Uterus (tissue), 4 donors: ENCODE data around the gene FIBCD1. TPM values are rescaled to one million over a fixed set of nuclear protein-coding genes. Genes with fewer than 3 reads are reported as not detected.

Experiments used
- DNase-seq, 2 donors: peaks; one replicate each; pipeline ENCODE4 v3.0.0-alpha.2; 2019 to 2020
- H3K27ac ChIP-seq, 2 donors: fragments of 200-600 bp; sonication (generic); 1 replicate in 1 of 2; 2 replicates in 1 of 2; pipeline ENCODE4 v1.5.1; 2016 to 2018
- H3K27me3 ChIP-seq, 2 donors: fragments of 200-600 bp; sonication (generic); one replicate each; pipeline ENCODE4 v1.5.1; 2018 to 2019; ENCODE audit warnings: control low read depth in 1 of 2
- H3K36me3 ChIP-seq, 2 donors: fragments of 200-600 bp; sonication (generic); one replicate each; pipeline ENCODE4 v1.5.1; 2019; ENCODE audit warnings: control low read depth in 1 of 2
- H3K4me1 ChIP-seq, 2 donors: fragments of 200-600 bp; sonication (generic); one replicate each; pipeline ENCODE4 v1.5.1; 2018 to 2019; ENCODE audit warnings: control low read depth in 1 of 2
- H3K4me3 ChIP-seq, 2 donors: fragments of 200-600 bp; sonication (generic); 1 replicate in 1 of 2; 2 replicates in 1 of 2; pipeline ENCODE4 v1.5.1; 2018 to 2019; ENCODE audit warnings: mild to moderate bottlenecking in 1 of 2
- H3K9me3 ChIP-seq, 2 donors: fragments of 200-600 bp; sonication (generic); one replicate each; pipeline ENCODE4 v1.5.1; 2019; ENCODE audit warnings: control low read depth in 1 of 2
- CTCF ChIP-seq, 4 experiments: fragments of 200-600 bp in 2 of 4; fragments of 450-650 bp in 2 of 4; sonication (generic) in 2 of 4; IDR thresholded peaks; one replicate each; pipeline ENCODE4 v1.5.1; 2016 to 2019; ENCODE audit warnings: antibody characterized with exemption in 4 of 4, mild to moderate bottlenecking in 2 of 4, moderate library complexity in 1 of 4
- POLR2A ChIP-seq, 2 donors: fragments of 450-650 bp; IDR thresholded peaks; one replicate each; pipeline ENCODE4 v1.6.1; 2016; ENCODE audit warnings: antibody characterized with exemption in 2 of 2, mild to moderate bottlenecking in 1 of 2, moderate library complexity in 1 of 2
- intact Hi-C: fragments of 100-400 bp; cut with DNase I; formaldehyde crosslinking; loops from one replicate; pipeline ENCODE4 v1.15.1; 2023; ENCODE audit warnings: low total_unique reads
- total RNA-seq, 4 donors: library from RNA; depleted of rRNA in 3 of 4; stranded (reverse); fragments of >200 nt in 3 of 4; gene quantifications; one replicate each; pipeline versions ENCODE4 v1.1.0 to v1.2.4, GENCODE V29; 2014 to 2023
- donor health status: DM: yes; HTN: yes; CAD: no.

Gene FIBCD1
- total RNA-seq, 4 donors from 2014 or later: 0.29 TPM; not detected in 3

- Histone ChIP-seq H3K36me3 (no peaks in the 10 kb centered on the region), H3K27me3 (peaks cover 0 to 2% of the 10 kb centered on the region in 2 donors)
These were observed 40.5 kb downstream of the FIBCD1 start for GRCh38 chr9:130898552-130898852.

GRCh38 chr9:130897848-130898551 lies 41.0 kb downstream of the FIBCD1 start:
- Histone ChIP-seq H3K4me3 (no peak overlapping the region), H3K27me3 (no peaks in the 10 kb centered on the region), H3K36me3 (no peaks in the 10 kb centered on the region), H3K27ac (no peak overlapping the region), H3K4me1 (no peaks in the 10 kb centered on the region), H3K9me3 (no peaks in the 10 kb centered on the region)
- intact Hi-C loops: no loop called here
- no peak for TF ChIP-seq CTCF (IDR thresholded peaks at IDR 0.05)
- no peak for DNase-seq

More at GRCh38 chr9:130898552-130898852, 40.5 kb downstream of the FIBCD1 start:
- no peaks in the 10 kb centered on the region for H3K4me1 ChIP-seq
- DNase-seq: no peak
- H3K27ac ChIP-seq: no peak overlapping the region
- intact Hi-C loops: no loop called here
- TF ChIP-seq CTCF (IDR thresholded peaks at IDR 0.05) (no peak), POLR2A (IDR thresholded peaks at IDR 0.05) (no peak)
- no peak overlapping the region for H3K4me3 ChIP-seq
- no peaks in the 10 kb centered on the region for H3K9me3 ChIP-seq

- intact Hi-C loops: no loop called here
- no peak for DNase-seq
- no peaks in the 10 kb centered on the region for H3K9me3 ChIP-seq
- H3K27me3 ChIP-seq: no peaks in the 10 kb centered on the region
- H3K27ac ChIP-seq: no peak overlapping the region
- no peaks in the 10 kb centered on the region for H3K4me1 ChIP-seq
- no peaks in the 10 kb centered on the region for H3K36me3 ChIP-seq
- TF ChIP-seq POLR2A (IDR thresholded peaks at IDR 0.05) (no peak), CTCF (IDR thresholded peaks at IDR 0.05) (no peak)
- H3K4me3 ChIP-seq: no peak overlapping the region
These were observed 41.8 kb downstream of the FIBCD1 start for GRCh38 chr9:130897105-130897751.

- Histone ChIP-seq H3K36me3 (no peaks in the 10 kb centered on the region), H3K27ac (no peak within 1 kb of the TSS), H3K27me3 (no peaks in the 10 kb centered on the region), H3K9me3 (no peaks in the 10 kb centered on the region), H3K4me3 (no peak within 1 kb of the TSS), H3K4me1 (no peaks in the 10 kb centered on the region)
- intact Hi-C loops: no loop called here
- TF ChIP-seq CTCF (IDR thresholded peaks at IDR 0.05) (no peak), POLR2A (IDR thresholded peaks at IDR 0.05) (no peak)
- DNase-seq: no peak
These were observed 42.6 kb downstream of the FIBCD1 start, which contains the start of gene QRFP for GRCh38 chr9:130896233-130897014. QRFP (minus strand) TSS chr9:130896812; CDS start chr9:130893838, 2,974 bp downstream.
